ENCODE measurements around the gene ITPR2.

The ITPR2 gene

GRCh38 chr12:26818636-26819035 lies 14.4 kb downstream of the ITPR2 start:
- DNase-seq: no peak

- no peak for DNase-seq
Observed at GRCh38 chr12:26818201-26818600, 14.8 kb downstream of the ITPR2 start.

- DNase-seq: no peak
Observed at GRCh38 chr12:26817183-26817591, 15.8 kb downstream of the ITPR2 start.

- DNase-seq: no peak
Observed at GRCh38 chr12:26813812-26814211, 19.2 kb downstream of the ITPR2 start.

GRCh38 chr12:26810330-26810729 lies 22.7 kb downstream of the ITPR2 start:
- DNase-seq: no peak

GRCh38 chr12:26809611-26810285 lies 23.2 kb downstream of the ITPR2 start:
- DNase-seq: no peak

- no peak for DNase-seq
Observed at GRCh38 chr12:26808766-26809476, 24.1 kb downstream of the ITPR2 start.

- DNase-seq: no peak
Observed at GRCh38 chr12:26807292-26807691, 25.7 kb downstream of the ITPR2 start.

- DNase-seq: no peak
Observed at GRCh38 chr12:26806556-26806955, 26.4 kb downstream of the ITPR2 start.

- no peak for DNase-seq
Observed at GRCh38 chr12:26805401-26805971, 27.5 kb downstream of the ITPR2 start.

GRCh38 chr12:26803552-26803951 lies 29.4 kb downstream of the ITPR2 start:
- no peak for DNase-seq

GRCh38 chr12:26801486-26801885 lies 31.5 kb downstream of the ITPR2 start:
- no peak for DNase-seq

GRCh38 chr12:26800858-26801257 lies 32.1 kb downstream of the ITPR2 start:
- no peak for DNase-seq

GRCh38 chr12:26800347-26800746 lies 32.6 kb downstream of the ITPR2 start:
- DNase-seq: no peak

GRCh38 chr12:26799741-26800140 lies 33.3 kb downstream of the ITPR2 start:
- no peak for DNase-seq

GRCh38 chr12:26798640-26799039 lies 34.4 kb downstream of the ITPR2 start:
- no peak for DNase-seq

GRCh38 chr12:26798023-26798422 lies 35.0 kb downstream of the ITPR2 start:
- no peak for DNase-seq

- no peak for DNase-seq
Observed at GRCh38 chr12:26795910-26796309, 37.1 kb downstream of the ITPR2 start.

- DNase-seq: no peak
Observed at GRCh38 chr12:26791301-26791791, 41.6 kb downstream of the ITPR2 start.

GRCh38 chr12:26790645-26790994 lies 42.4 kb downstream of the ITPR2 start:
- no peak for DNase-seq

- no peak for DNase-seq
Observed at GRCh38 chr12:26789731-26790644, 43.0 kb downstream of the ITPR2 start.

- no peak for DNase-seq
Observed at GRCh38 chr12:26786865-26787514, 46.0 kb downstream of the ITPR2 start.

- DNase-seq: no peak
Observed at GRCh38 chr12:26786491-26786864, 46.5 kb downstream of the ITPR2 start.

All from activated CD4-positive, alpha-beta T cell treated with anti-CD3 and anti-CD28 coated beads for 1 hour (primary cell).